ENCODE data around the gene LRRC41. TPM values are rescaled to one million over a fixed set of nuclear protein-coding genes. Genes with fewer than 3 reads are reported as not detected.

The LRRC41 gene
- total RNA-seq, 2 experiments from 2014 or later, result 32.1 to 32.2 TPM

Other genes starting within 250 kb of the LRRC41 start
- 1 to 10 TPM; 1.3 to 1.4 TPM for gene PIK3R3, start 171.0 kb downstream of the LRRC41 start, total RNA-seq
- gene TSPAN1, start 128.5 kb downstream of the LRRC41 start, total RNA-seq, result not detected
- not detected for gene P3R3URF, start 127.1 kb downstream of the LRRC41 start, total RNA-seq
- 10 to 100 TPM; 25.4 to 28.1 TPM for gene POMGNT1, start 105.2 kb downstream of the LRRC41 start, total RNA-seq
- under 1 TPM in 1 of 2 experiments, not detected in 1; 0.18 TPM for gene LURAP1, start 100.3 kb downstream of the LRRC41 start, total RNA-seq
- 10 to 100 TPM; 64.6 to 65.1 TPM for gene RAD54L, start 55.9 kb downstream of the LRRC41 start, total RNA-seq
- gene UQCRH, start 82 bp upstream of the LRRC41 start, total RNA-seq, result 100 to 1,000 TPM; 391 to 396 TPM
- gene NSUN4, start 37.2 kb upstream of the LRRC41 start, total RNA-seq, result 10 to 100 TPM; 28.5 to 29.3 TPM
- 1 to 10 TPM; 3.0 to 4.7 TPM for gene FAAH, start 90.7 kb upstream of the LRRC41 start, total RNA-seq
- gene DMBX1, start 186.2 kb upstream of the LRRC41 start, total RNA-seq, result under 1 TPM in 1 of 2 experiments, not detected in 1; 0.09 TPM
- gene KNCN, start 248.0 kb upstream of the LRRC41 start, total RNA-seq, result not detected

Data from activated CD8-positive, alpha-beta T cell treated with anti-CD3 and anti-CD28 coated beads for 36 hours (primary cell).